Measurements from ENCODE around the gene ATAD3B. TPM values are rescaled to one million over a fixed set of nuclear protein-coding genes. Genes with fewer than 3 reads are reported as not detected.
"Not testable (repeated sequence)": the region's sequence is repeated elsewhere in the genome, so short reads cannot be mapped to it uniquely, and the experiment has no call there.

The ATAD3B gene
- polyA plus RNA-seq, 2 donors = 20.7 to 43.3 TPM

DNA sequence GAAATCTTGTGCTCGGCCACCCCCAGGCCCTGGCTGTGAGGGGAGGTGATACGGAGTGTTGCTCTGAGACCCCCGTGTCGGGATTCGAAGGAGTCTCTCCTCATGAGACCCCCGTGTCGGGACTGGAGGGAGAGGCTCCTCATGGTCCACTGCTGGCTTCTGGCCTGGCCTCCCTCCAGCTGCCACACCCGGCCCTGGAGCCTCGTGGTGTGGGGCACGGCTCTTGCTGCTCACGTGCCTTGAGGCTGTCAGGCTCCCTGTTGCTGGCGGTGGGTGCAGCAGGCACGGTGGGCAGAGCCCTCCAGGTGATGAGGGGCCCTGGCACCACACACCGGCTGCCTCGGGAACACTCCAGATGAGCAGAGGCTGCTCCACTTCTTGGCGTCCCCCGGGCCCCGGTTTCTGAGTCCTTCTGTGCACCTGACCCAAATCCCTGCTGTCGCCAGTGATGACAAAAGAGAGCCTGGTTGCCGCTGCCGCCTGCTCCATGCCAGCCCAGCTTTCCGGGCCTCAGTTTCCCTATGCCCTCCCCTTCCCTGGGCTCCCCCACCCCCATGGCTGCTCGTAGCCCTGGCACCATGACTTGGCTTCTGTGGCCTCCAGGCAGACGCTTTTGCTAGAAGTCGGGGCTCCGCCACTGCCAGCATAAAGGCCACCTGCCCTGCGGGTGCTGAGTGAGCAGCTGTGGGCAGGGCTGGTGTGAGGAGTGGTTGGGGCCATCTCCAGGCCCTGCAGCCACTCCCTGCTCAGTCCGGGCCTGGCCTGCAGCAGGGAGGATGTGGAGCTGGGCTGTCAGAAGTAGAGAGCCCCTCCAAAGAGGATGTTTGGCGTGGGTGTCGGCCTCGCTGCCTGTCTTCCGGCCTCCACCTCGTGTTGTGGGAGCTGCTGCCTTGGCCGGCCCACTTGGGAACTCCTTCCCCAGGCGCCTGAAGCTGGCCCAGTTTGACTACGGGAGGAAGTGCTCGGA is 57.0 kb downstream of the ATAD3B start:
- 86 to 88% methylated on average over 37 of the region's 37 CpGs for WGBS, 2 donors
- H3K9me3 ChIP-seq (ENCODE audit: control insufficient read depth in 2 of 2, insufficient read depth in 1 of 2, low read depth in 1 of 2, low read length in 1 of 2) = peaks cover 0 to 3% of the 10 kb centered on the region in 2 donors
- no peaks in the 10 kb centered on the region for H3K27me3 ChIP-seq (ENCODE audit: control insufficient read depth in 1 of 2, insufficient read depth in 2 of 2, low read length in 2 of 2)
- peaks cover 4 to 26% of the 10 kb centered on the region in 2 donors for H3K36me3 ChIP-seq (ENCODE audit: control insufficient read depth in 2 of 2, insufficient read depth in 2 of 2, low read length in 1 of 2)
- H3K4me1 ChIP-seq (ENCODE audit: control insufficient read depth in 2 of 2, insufficient read depth in 2 of 2, low read length in 1 of 2) = no peaks in the 10 kb centered on the region
- no peak overlapping the region for H3K4me3 ChIP-seq (ENCODE audit: low read depth in 1 of 2, low read length in 2 of 2)
- H3K27ac ChIP-seq (ENCODE audit: low read depth in 2 of 2, low read length in 1 of 2) = no peak overlapping the region

DNA sequence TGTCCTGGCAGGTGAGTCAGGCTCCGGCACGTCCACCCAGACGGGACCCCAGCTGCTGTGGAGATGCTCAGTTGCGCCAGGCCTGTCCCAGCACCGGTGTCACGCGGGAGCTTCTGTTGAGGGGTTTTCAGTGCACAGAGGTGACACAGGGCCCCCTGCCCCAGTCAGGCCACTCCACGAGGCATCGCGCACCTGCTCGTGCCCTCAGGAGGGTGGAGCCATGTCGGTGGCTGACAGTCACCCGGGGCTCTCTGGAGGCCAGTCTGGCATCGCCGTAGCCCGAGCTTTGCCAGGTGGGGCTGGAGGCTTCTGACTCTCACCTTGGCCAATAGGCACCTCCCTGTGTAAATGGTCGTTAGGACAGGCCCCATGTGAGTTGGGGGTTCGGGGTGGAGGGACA is 57.8 kb downstream of the ATAD3B start:
- H3K9me3 ChIP-seq (ENCODE audit: control insufficient read depth in 2 of 2, insufficient read depth in 1 of 2, low read depth in 1 of 2, low read length in 1 of 2) = peaks cover 0 to 3% of the 10 kb centered on the region in 2 donors
- WGBS, 2 donors = 98% methylated on average over 15 to 18 of the region's 18 CpGs
- peaks cover 4 to 25% of the 10 kb centered on the region in 2 donors for H3K36me3 ChIP-seq (ENCODE audit: control insufficient read depth in 2 of 2, insufficient read depth in 2 of 2, low read length in 1 of 2)
- H3K27me3 ChIP-seq (ENCODE audit: control insufficient read depth in 1 of 2, insufficient read depth in 2 of 2, low read length in 2 of 2) = no peaks in the 10 kb centered on the region
- H3K4me1 ChIP-seq (ENCODE audit: control insufficient read depth in 2 of 2, insufficient read depth in 2 of 2, low read length in 1 of 2) = no peaks in the 10 kb centered on the region
- no peak overlapping the region for H3K4me3 ChIP-seq (ENCODE audit: low read depth in 1 of 2, low read length in 2 of 2)
- H3K27ac ChIP-seq (ENCODE audit: low read depth in 2 of 2, low read length in 1 of 2) = no peak overlapping the region

GRCh38 chr1:1529936-1530335 is 58.4 kb downstream of the ATAD3B start:
- H3K4me3 ChIP-seq (ENCODE audit: low read depth in 1 of 2, low read length in 2 of 2) = no peak overlapping the region
- 95 to 99% methylated on average over 8 of the region's 8 CpGs for WGBS, 2 donors
- H3K27ac ChIP-seq (ENCODE audit: low read depth in 2 of 2, low read length in 1 of 2) = no peak overlapping the region
- peaks cover 0 to 3% of the 10 kb centered on the region in 2 donors for H3K9me3 ChIP-seq (ENCODE audit: control insufficient read depth in 2 of 2, insufficient read depth in 1 of 2, low read depth in 1 of 2, low read length in 1 of 2)
- H3K27me3 ChIP-seq (ENCODE audit: control insufficient read depth in 1 of 2, insufficient read depth in 2 of 2, low read length in 2 of 2) = no peaks in the 10 kb centered on the region
- no peaks in the 10 kb centered on the region for H3K4me1 ChIP-seq (ENCODE audit: control insufficient read depth in 2 of 2, insufficient read depth in 2 of 2, low read length in 1 of 2)
- peaks cover 4 to 23% of the 10 kb centered on the region in 2 donors for H3K36me3 ChIP-seq (ENCODE audit: control insufficient read depth in 2 of 2, insufficient read depth in 2 of 2, low read length in 1 of 2)

DNA sequence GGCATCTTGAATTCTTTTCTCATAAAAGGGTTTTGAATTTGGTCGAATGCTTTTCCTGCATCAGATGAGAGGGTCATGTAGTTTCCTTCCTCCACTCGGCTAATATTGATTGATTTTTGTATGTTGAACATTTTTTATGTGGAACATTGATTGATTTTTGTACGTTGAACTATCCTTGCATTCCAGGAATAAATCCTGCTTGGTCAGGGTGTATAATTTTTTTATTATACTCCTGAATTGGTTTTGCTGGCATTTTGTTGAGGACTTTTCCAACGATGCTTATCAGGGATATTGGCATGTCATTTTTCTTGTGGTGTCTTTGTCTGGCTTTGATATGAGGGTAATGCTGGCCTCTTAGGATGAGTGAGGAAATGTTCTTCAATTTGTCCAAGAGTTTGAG is 60.4 kb downstream of the ATAD3B start:
- no peaks in the 10 kb centered on the region for H3K27me3 ChIP-seq (ENCODE audit: control insufficient read depth in 1 of 2, insufficient read depth in 2 of 2, low read length in 2 of 2)
- no peaks in the 10 kb centered on the region for H3K4me1 ChIP-seq (ENCODE audit: control insufficient read depth in 2 of 2, insufficient read depth in 2 of 2, low read length in 1 of 2)
- peaks cover 0 to 3% of the 10 kb centered on the region in 2 donors for H3K9me3 ChIP-seq (ENCODE audit: control insufficient read depth in 2 of 2, insufficient read depth in 1 of 2, low read depth in 1 of 2, low read length in 1 of 2)
- WGBS, 2 donors = 97% methylated on average over 4 of the region's 4 CpGs
- no peak overlapping the region for H3K27ac ChIP-seq (ENCODE audit: low read depth in 2 of 2, low read length in 1 of 2)
- H3K36me3 ChIP-seq (ENCODE audit: control insufficient read depth in 2 of 2, insufficient read depth in 2 of 2, low read length in 1 of 2) = peaks cover 4 to 28% of the 10 kb centered on the region in 2 donors
- H3K4me3 ChIP-seq (ENCODE audit: low read depth in 1 of 2, low read length in 2 of 2) = no peak overlapping the region

- H3K36me3 ChIP-seq (ENCODE audit: control insufficient read depth in 2 of 2, insufficient read depth in 2 of 2, low read length in 1 of 2) = peaks cover 0 to 25% of the 10 kb centered on the region in 2 donors
- H3K4me3 ChIP-seq (ENCODE audit: low read depth in 1 of 2, low read length in 2 of 2); H3K9me3 ChIP-seq (ENCODE audit: control insufficient read depth in 2 of 2, insufficient read depth in 1 of 2, low read depth in 1 of 2, low read length in 1 of 2); H3K27ac ChIP-seq (ENCODE audit: low read depth in 2 of 2, low read length in 1 of 2); H3K4me1 ChIP-seq (ENCODE audit: control insufficient read depth in 2 of 2, insufficient read depth in 2 of 2, low read length in 1 of 2); H3K27me3 ChIP-seq (ENCODE audit: control insufficient read depth in 1 of 2, insufficient read depth in 2 of 2, low read length in 2 of 2): not testable (repeated sequence)
- WGBS, 2 donors = 71 to 79% methylated on average over 11 to 22 of the region's 22 CpGs
Measured at GRCh38 chr1:1533176-1533893, 61.8 kb downstream of the ATAD3B start.

DNA sequence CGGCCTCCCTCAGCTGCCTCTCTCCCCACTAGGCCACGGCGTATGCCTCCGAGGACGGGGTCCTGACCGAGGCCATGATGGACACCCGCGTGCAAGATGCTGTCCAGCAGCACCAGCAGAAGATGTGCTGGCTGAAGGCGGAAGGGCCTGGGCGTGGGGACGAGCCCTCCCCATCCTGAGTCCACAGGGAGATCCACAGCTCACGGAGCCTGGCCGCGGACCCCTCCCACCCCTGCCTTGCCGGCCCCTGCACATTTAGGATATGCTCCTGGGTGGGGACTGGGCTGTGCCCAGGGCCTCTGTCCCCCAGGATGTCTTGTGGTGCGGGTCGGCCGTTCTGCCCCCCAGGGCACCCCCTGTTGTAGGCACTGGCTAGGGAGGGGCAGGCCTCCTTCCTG is 62.3 kb downstream of the ATAD3B start:
- not testable (repeated sequence) for H3K27ac ChIP-seq (ENCODE audit: low read depth in 2 of 2, low read length in 1 of 2); H3K27me3 ChIP-seq (ENCODE audit: control insufficient read depth in 1 of 2, insufficient read depth in 2 of 2, low read length in 2 of 2); H3K4me1 ChIP-seq (ENCODE audit: control insufficient read depth in 2 of 2, insufficient read depth in 2 of 2, low read length in 1 of 2); H3K4me3 ChIP-seq (ENCODE audit: low read depth in 1 of 2, low read length in 2 of 2); H3K9me3 ChIP-seq (ENCODE audit: control insufficient read depth in 2 of 2, insufficient read depth in 1 of 2, low read depth in 1 of 2, low read length in 1 of 2)
- 85 to 89% methylated on average over 18 of the region's 18 CpGs for WGBS, 2 donors
- H3K36me3 ChIP-seq (ENCODE audit: control insufficient read depth in 2 of 2, insufficient read depth in 2 of 2, low read length in 1 of 2) = peaks cover 0 to 29% of the 10 kb centered on the region in 2 donors

DNA sequence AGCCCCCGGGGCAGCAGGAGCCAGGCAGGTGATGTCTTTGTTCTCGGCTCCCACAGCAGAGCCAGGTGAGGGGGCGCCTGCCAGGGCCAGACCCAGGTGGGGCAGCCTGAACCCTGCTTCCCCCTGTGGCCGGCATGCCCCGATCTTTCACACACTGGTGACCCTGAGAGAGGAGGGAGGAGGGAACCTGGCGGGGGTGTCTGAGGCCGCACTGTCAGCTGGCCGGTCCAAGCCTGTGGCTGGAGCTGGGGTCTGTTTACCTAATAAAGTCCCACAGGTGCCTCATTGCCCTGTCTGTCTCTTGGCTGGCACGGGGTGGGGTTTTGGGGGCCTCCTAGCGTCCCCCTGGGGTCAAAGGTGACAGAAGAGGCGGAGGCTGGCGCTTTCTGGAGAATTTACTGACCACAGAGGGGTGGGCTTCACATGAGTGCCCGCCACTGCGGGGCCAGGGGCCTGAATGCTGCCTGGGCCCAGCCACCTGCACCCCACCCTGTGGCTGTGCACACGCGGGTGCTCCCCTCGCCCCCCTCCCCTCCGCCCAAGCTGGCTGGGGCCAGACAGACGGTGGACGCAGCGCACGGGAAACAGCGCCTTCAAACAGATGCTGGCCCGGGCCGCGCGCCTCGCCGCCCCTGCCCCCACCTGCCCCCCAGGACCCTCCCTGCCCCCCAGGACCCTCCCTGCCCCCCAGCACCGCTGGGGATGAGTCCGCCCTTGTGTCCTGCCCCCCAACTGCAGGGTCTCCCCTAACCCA is 63.0 kb downstream of the ATAD3B start:
- no peaks in the 10 kb centered on the region for H3K27me3 ChIP-seq (ENCODE audit: control insufficient read depth in 1 of 2, insufficient read depth in 2 of 2, low read length in 2 of 2)
- no peak overlapping the region for H3K4me3 ChIP-seq (ENCODE audit: low read depth in 1 of 2, low read length in 2 of 2)
- H3K27ac ChIP-seq (ENCODE audit: low read depth in 2 of 2, low read length in 1 of 2) = no peak overlapping the region
- H3K9me3 ChIP-seq (ENCODE audit: control insufficient read depth in 2 of 2, insufficient read depth in 1 of 2, low read depth in 1 of 2, low read length in 1 of 2) = peaks cover 0 to 3% of the 10 kb centered on the region in 2 donors
- H3K4me1 ChIP-seq (ENCODE audit: control insufficient read depth in 2 of 2, insufficient read depth in 2 of 2, low read length in 1 of 2) = peaks cover 0 to 2% of the 10 kb centered on the region in 2 donors
- 86 to 89% methylated on average over 27 to 31 of the region's 31 CpGs for WGBS, 2 donors
- peaks cover 0 to 25% of the 10 kb centered on the region in 2 donors for H3K36me3 ChIP-seq (ENCODE audit: control insufficient read depth in 2 of 2, insufficient read depth in 2 of 2, low read length in 1 of 2)

- H3K9me3 ChIP-seq (ENCODE audit: control insufficient read depth in 2 of 2, insufficient read depth in 1 of 2, low read depth in 1 of 2, low read length in 1 of 2) = peaks cover 0 to 3% of the 10 kb centered on the region in 2 donors
- 91% methylated on average over 62 to 66 of the region's 66 CpGs for WGBS, 2 donors
- peaks cover 0 to 22% of the 10 kb centered on the region in 2 donors for H3K36me3 ChIP-seq (ENCODE audit: control insufficient read depth in 2 of 2, insufficient read depth in 2 of 2, low read length in 1 of 2)
- peaks cover 0 to 2% of the 10 kb centered on the region in 2 donors for H3K4me1 ChIP-seq (ENCODE audit: control insufficient read depth in 2 of 2, insufficient read depth in 2 of 2, low read length in 1 of 2)
- no peak overlapping the region for H3K4me3 ChIP-seq (ENCODE audit: low read depth in 1 of 2, low read length in 2 of 2)
- H3K27me3 ChIP-seq (ENCODE audit: control insufficient read depth in 1 of 2, insufficient read depth in 2 of 2, low read length in 2 of 2) = no peaks in the 10 kb centered on the region
- no peak overlapping the region for H3K27ac ChIP-seq (ENCODE audit: low read depth in 2 of 2, low read length in 1 of 2)
Measured at GRCh38 chr1:1535201-1536018, 63.8 kb downstream of the ATAD3B start.

Data from esophagus (tissue), 2 donors.